ENCODE measurements around the gene LGALS8.

Gene LGALS8

GRCh38 chr1:236509647-236510401 is 14.0 kb upstream of the LGALS8 start:
- no peak for DNase-seq

- no peak for DNase-seq
These were observed 11.9 kb upstream of the LGALS8 start for GRCh38 chr1:236511735-236512418.

GRCh38 chr1:236514703-236515442 is 8.9 kb upstream of the LGALS8 start:
- no peak for DNase-seq

- DNase-seq, result no peak
These were observed 8.3 kb upstream of the LGALS8 start for GRCh38 chr1:236515443-236515958.

- DNase-seq, result no peak
These were observed 6.7 kb upstream of the LGALS8 start for GRCh38 chr1:236516929-236517704.

GRCh38 chr1:236518322-236518721 is 5.5 kb upstream of the LGALS8 start:
- DNase-seq, result no peak

GRCh38 chr1:236520445-236521005 is 3.3 kb upstream of the LGALS8 start:
- no peak for DNase-seq

- no peak for DNase-seq
These were observed 662 bp upstream of the LGALS8 start for GRCh38 chr1:236522937-236523703.

GRCh38 chr1:236524142-236524894 is 536 bp downstream of the LGALS8 start:
- DNase-seq, result peak; percentile 45

- no peak for DNase-seq
These were observed 1.1 kb downstream of the LGALS8 start for GRCh38 chr1:236524895-236525184.

GRCh38 chr1:236526079-236526478 is 2.3 kb downstream of the LGALS8 start:
- no peak for DNase-seq

- no peak for DNase-seq
These were observed 6.5 kb downstream of the LGALS8 start for GRCh38 chr1:236530286-236530685.

GRCh38 chr1:236530959-236531358 is 7.2 kb downstream of the LGALS8 start:
- DNase-seq, result no peak

GRCh38 chr1:236532850-236533249 is 9.1 kb downstream of the LGALS8 start:
- DNase-seq, result no peak

- DNase-seq, result peak; percentile 42
These were observed 10.4 kb downstream of the LGALS8 start for GRCh38 chr1:236534151-236534651.

GRCh38 chr1:236535190-236535589 is 11.4 kb downstream of the LGALS8 start:
- no peak for DNase-seq

GRCh38 chr1:236535662-236536161 is 11.9 kb downstream of the LGALS8 start:
- DNase-seq, result no peak

- no peak for DNase-seq
These were observed 12.8 kb downstream of the LGALS8 start for GRCh38 chr1:236536540-236536939.

GRCh38 chr1:236540813-236541465 is 17.2 kb downstream of the LGALS8 start:
- no peak for DNase-seq

GRCh38 chr1:236541710-236542109 is 17.9 kb downstream of the LGALS8 start:
- DNase-seq, result no peak
